Right hindlimb (tissue), 1 donor: ENCODE results near the gene ADARB1.

Experiments
- DNase-seq: peaks from one replicate; pipeline ENCODE4 v3.0.0-alpha.2; 2018

ADARB1 gene

GRCh38 chr21:45154511-45155508 is 80.4 kb downstream of the ADARB1 start:
- no peak for DNase-seq

GRCh38 chr21:45155910-45156309 is 81.5 kb downstream of the ADARB1 start:
- DNase-seq = no peak

- DNase-seq = no peak
Observed at GRCh38 chr21:45156459-45156858, 82.1 kb downstream of the ADARB1 start.

- DNase-seq = no peak
Observed at GRCh38 chr21:45157932-45158331, 83.6 kb downstream of the ADARB1 start.

GRCh38 chr21:45158491-45159423 is 84.4 kb downstream of the ADARB1 start:
- no peak for DNase-seq

GRCh38 chr21:45160198-45160597 is 85.8 kb downstream of the ADARB1 start:
- no peak for DNase-seq

GRCh38 chr21:45161038-45161945 is 86.9 kb downstream of the ADARB1 start:
- DNase-seq = peak; percentile 87

- no peak for DNase-seq
Observed at GRCh38 chr21:45162115-45162514, 87.7 kb downstream of the ADARB1 start.

GRCh38 chr21:45162809-45163208 is 88.4 kb downstream of the ADARB1 start:
- no peak for DNase-seq

- no peak for DNase-seq
Observed at GRCh38 chr21:45163413-45164123, 89.2 kb downstream of the ADARB1 start.

- peak; percentile 64 for DNase-seq
Observed at GRCh38 chr21:45164124-45164511, 89.7 kb downstream of the ADARB1 start.

- no peak for DNase-seq
Observed at GRCh38 chr21:45164838-45165237, 90.5 kb downstream of the ADARB1 start.

- no peak for DNase-seq
Observed at GRCh38 chr21:45166931-45167330, 92.6 kb downstream of the ADARB1 start.

- no peak for DNase-seq
Observed at GRCh38 chr21:45167796-45168222, 93.4 kb downstream of the ADARB1 start.

- DNase-seq = no peak
Observed at GRCh38 chr21:45168522-45168921, 94.1 kb downstream of the ADARB1 start.

- DNase-seq = no peak
Observed at GRCh38 chr21:45169001-45169400, 94.6 kb downstream of the ADARB1 start.

- DNase-seq = no peak
Observed at GRCh38 chr21:45169682-45170081, 95.3 kb downstream of the ADARB1 start.

- DNase-seq = no peak
Observed at GRCh38 chr21:45170987-45171386, 96.6 kb downstream of the ADARB1 start.

- no peak for DNase-seq
Observed at GRCh38 chr21:45172420-45172819, 98.0 kb downstream of the ADARB1 start.

GRCh38 chr21:45175326-45176095 is 101.1 kb downstream of the ADARB1 start:
- DNase-seq = no peak

GRCh38 chr21:45176141-45176540 is 101.8 kb downstream of the ADARB1 start:
- DNase-seq = no peak
